HepG2 (cell line): ENCODE data around the gene GDF15.

Source experiments
- BHLHE40 ChIP-seq: IDR thresholded peaks from 2 replicates; pipeline ENCODE4 v1.6.1; 2011; ENCODE audit warnings: low read length, improper control_type of control experiment
- POLR2A ChIP-seq, 2 experiments: IDR thresholded peaks; 2 replicates each; pipeline ENCODE4 v1.6.1; 2011; ENCODE audit warnings: low read depth in 2 of 2, low read length in 2 of 2, mild to moderate bottlenecking in 1 of 2, moderate library complexity in 1 of 2; ENCODE audit not compliant: insufficient read depth in 1 of 2
- SP2 ChIP-seq: sonication (generic); formaldehyde crosslinking; IDR thresholded peaks from 2 replicates; pipeline ENCODE4 v1.5.1; 2020; ENCODE audit warnings: mild to moderate bottlenecking, missing genetic modification reagents
- TF ChIP-seq, protein P1 (sequence below): sonication (generic); formaldehyde crosslinking; conservative IDR thresholded peaks from 2 replicates; pipeline ENCODE4 v1.4.0; 2020; ENCODE audit warnings: missing genetic modification reagents
- TF ChIP-seq, protein P2 (sequence below): sonication (generic); formaldehyde crosslinking; IDR thresholded peaks from 2 replicates; pipeline ENCODE4 v1.5.0; 2020; ENCODE audit warnings: mild to moderate bottlenecking, missing genetic modification reagents, moderate library complexity

DNA sequence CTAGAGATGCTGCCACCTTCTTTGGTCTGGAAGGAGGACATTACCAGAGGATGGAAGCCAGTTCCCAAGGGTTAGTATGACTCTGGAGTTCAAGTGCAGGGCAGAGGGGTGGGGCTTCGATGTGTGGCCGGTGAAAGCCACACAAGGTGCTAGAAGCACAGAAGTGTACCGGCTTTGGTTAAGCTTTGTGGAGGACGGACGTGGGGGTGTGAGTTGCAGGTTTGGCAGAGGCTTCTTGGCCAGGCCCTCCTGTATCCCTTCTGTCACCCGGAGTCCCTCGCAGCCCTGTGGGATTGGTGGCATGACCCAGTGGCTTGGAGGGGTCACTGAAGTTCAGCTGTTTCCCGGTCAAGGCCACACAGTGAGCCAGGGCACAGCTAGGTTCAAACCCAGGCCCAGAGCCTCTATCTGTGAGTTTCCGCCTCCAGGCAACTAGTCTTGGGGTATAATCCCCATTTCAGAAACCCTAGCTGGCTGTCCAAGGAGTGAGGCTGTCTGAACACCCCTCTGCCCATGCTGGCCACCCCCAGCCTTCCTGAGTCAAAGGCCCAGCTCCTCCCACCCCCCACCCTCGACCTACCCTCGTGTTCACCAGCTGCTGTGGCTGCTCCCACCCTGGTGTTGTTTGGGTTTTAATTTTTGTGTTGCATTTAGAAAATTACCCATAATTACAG lies 28.7 kb downstream of the GDF15 start:
- no peak for TF ChIP-seq SP2 (CRISPR knock-in tag)
- TF ChIP-seq, protein P1, sequence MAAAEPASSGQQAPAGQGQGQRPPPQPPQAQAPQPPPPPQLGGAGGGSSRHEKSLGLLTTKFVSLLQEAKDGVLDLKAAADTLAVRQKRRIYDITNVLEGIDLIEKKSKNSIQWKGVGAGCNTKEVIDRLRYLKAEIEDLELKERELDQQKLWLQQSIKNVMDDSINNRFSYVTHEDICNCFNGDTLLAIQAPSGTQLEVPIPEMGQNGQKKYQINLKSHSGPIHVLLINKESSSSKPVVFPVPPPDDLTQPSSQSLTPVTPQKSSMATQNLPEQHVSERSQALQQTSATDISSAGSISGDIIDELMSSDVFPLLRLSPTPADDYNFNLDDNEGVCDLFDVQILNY (CRISPR knock-in tag), result no peak
- no peak for TF ChIP-seq BHLHE40
- TF ChIP-seq POLR2A (IDR thresholded peaks at IDR 0.05; ENCODE audit: insufficient read depth in 1 of 2, low read depth in 2 of 2, low read length in 2 of 2), result no peak
- TF ChIP-seq, protein P2, sequence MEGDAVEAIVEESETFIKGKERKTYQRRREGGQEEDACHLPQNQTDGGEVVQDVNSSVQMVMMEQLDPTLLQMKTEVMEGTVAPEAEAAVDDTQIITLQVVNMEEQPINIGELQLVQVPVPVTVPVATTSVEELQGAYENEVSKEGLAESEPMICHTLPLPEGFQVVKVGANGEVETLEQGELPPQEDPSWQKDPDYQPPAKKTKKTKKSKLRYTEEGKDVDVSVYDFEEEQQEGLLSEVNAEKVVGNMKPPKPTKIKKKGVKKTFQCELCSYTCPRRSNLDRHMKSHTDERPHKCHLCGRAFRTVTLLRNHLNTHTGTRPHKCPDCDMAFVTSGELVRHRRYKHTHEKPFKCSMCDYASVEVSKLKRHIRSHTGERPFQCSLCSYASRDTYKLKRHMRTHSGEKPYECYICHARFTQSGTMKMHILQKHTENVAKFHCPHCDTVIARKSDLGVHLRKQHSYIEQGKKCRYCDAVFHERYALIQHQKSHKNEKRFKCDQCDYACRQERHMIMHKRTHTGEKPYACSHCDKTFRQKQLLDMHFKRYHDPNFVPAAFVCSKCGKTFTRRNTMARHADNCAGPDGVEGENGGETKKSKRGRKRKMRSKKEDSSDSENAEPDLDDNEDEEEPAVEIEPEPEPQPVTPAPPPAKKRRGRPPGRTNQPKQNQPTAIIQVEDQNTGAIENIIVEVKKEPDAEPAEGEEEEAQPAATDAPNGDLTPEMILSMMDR, result no peak
